ENCODE data around the gene SLC38A7. TPM values are rescaled to one million over a fixed set of nuclear protein-coding genes. Genes with fewer than 3 reads are reported as not detected.

Gene SLC38A7
- polyA plus RNA-seq, 1 donor, result 7.0 TPM

GRCh38 chr16:58635502-58635901 lies 49.1 kb downstream of the SLC38A7 start:
- no peak for DNase-seq (ENCODE audit: low read depth)

- no peak for DNase-seq (ENCODE audit: low read depth)
These were observed 50.2 kb downstream of the SLC38A7 start for GRCh38 chr16:58634265-58634802.

- peak; percentile 98 for DNase-seq (ENCODE audit: low read depth)
These were observed 54.6 kb downstream of the SLC38A7 start, which contains the start of gene CNOT1 for GRCh38 chr16:58629733-58630640. TSS of gene CNOT1 (minus strand) at chr16:58629826. CDS start at chr16:58599337, 30,489 bp downstream.

GRCh38 chr16:58628845-58629732 lies 55.5 kb downstream of the SLC38A7 start:
- DNase-seq (ENCODE audit: low read depth), result peak; percentile 6

- DNase-seq (ENCODE audit: low read depth), result no peak
These were observed 60.4 kb downstream of the SLC38A7 start for GRCh38 chr16:58624209-58624608.

GRCh38 chr16:58620396-58620795 lies 64.2 kb downstream of the SLC38A7 start:
- DNase-seq (ENCODE audit: low read depth), result no peak

- no peak for DNase-seq (ENCODE audit: low read depth)
These were observed 69.3 kb downstream of the SLC38A7 start for GRCh38 chr16:58615280-58615679.

Other genes starting within 250 kb of the SLC38A7 start
- 11.7 TPM for gene NDRG4, start 184.6 kb downstream of the SLC38A7 start, polyA plus RNA-seq (ENCODE audit: insufficient read length)
- gene SETD6, start 169.3 kb downstream of the SLC38A7 start, polyA plus RNA-seq (ENCODE audit: insufficient read length), result 17.0 TPM
- 86.0 TPM for gene CNOT1, start 54.9 kb downstream of the SLC38A7 start, polyA plus RNA-seq (ENCODE audit: insufficient read length)
- 45.9 TPM for gene GOT2, start 49.5 kb upstream of the SLC38A7 start, polyA plus RNA-seq (ENCODE audit: insufficient read length)